Activated T-cell treated with anti-CD3 and anti-CD28 coated beads, Interleukin-2, amount 50 U/mL, for 4 hours (primary cell): ENCODE measurements around the gene UBIAD1. TPM values are rescaled to one million over a fixed set of nuclear protein-coding genes. Genes with fewer than 3 reads are reported as not detected.
"Not testable (repeated sequence)": the region's sequence is repeated elsewhere in the genome, so short reads cannot be mapped to it uniquely, and the experiment has no call there.

Experiments used
- ATAC-seq, 2 donors: fragments of 200-7000 bp; cut with Tn5 transposase; one replicate each; pipeline ENCODE4 v1.10.0; 2021
- DNase-seq: peaks from one replicate; pipeline ENCODE4 v3.0.0-alpha.2; 2020
- H3K27me3 Mint-ChIP-seq: one replicate; pipeline ENCODE4 v1.8.0; 2021; ENCODE audit warnings: low read depth, mixed read lengths
- H3K36me3 Mint-ChIP-seq: one replicate; pipeline ENCODE4 v1.8.0; 2022; ENCODE audit warnings: mixed read lengths; ENCODE audit not compliant: insufficient read depth
- H3K4me1 Mint-ChIP-seq: one replicate; pipeline ENCODE4 v1.8.0; 2021; ENCODE audit warnings: low read depth, mixed read lengths
- H3K4me3 Mint-ChIP-seq: one replicate; pipeline ENCODE4 v1.8.0; 2021; ENCODE audit warnings: mild to moderate bottlenecking, moderate library complexity, mixed read lengths
- H3K9me3 Mint-ChIP-seq: one replicate; pipeline ENCODE4 v1.8.0; 2021; ENCODE audit warnings: mixed read lengths
- total RNA-seq, 3 donors: library from RNA; stranded (reverse); gene quantifications; one replicate each; pipeline ENCODE4 v1.2.1, GENCODE V29; 2021

The UBIAD1 gene
- total RNA-seq, 3 donors from 2014 or later = 46.1 to 57.8 (median 47.4) TPM

GRCh38 chr1:11289064-11289463 is 16.1 kb downstream of the UBIAD1 start:
- H3K36me3 Mint-ChIP-seq = peaks cover 28% of the 10 kb centered on the region
- H3K4me1 Mint-ChIP-seq = peaks cover 64% of the 10 kb centered on the region
- no peaks in the 10 kb centered on the region for H3K9me3 Mint-ChIP-seq

GRCh38 chr1:11291049-11291448 is 18.1 kb downstream of the UBIAD1 start:
- H3K4me3 Mint-ChIP-seq = no peak overlapping the region
- peaks cover 28% of the 10 kb centered on the region for H3K36me3 Mint-ChIP-seq
- H3K27me3 Mint-ChIP-seq = no peaks in the 10 kb centered on the region
- ATAC-seq (no peak), DNase-seq (no peak)
- H3K9me3 Mint-ChIP-seq = no peaks in the 10 kb centered on the region
- peaks cover 60% of the 10 kb centered on the region for H3K4me1 Mint-ChIP-seq

More at GRCh38 chr1:11289064-11289463, 16.1 kb downstream of the UBIAD1 start:
- ATAC-seq = no peak
- H3K4me3 Mint-ChIP-seq = no peak overlapping the region
- no peaks in the 10 kb centered on the region for H3K27me3 Mint-ChIP-seq
- DNase-seq = no peak

- Mint-ChIP-seq H3K36me3 (peaks cover 21% of the 10 kb centered on the region), H3K4me1 (peaks cover 55% of the 10 kb centered on the region), H3K4me3 (no peak overlapping the region), H3K9me3 (no peaks in the 10 kb centered on the region), H3K27me3 (no peaks in the 10 kb centered on the region)
- DNase-seq = no peak
- no peak for ATAC-seq
Observed at GRCh38 chr1:11293856-11294255, 20.9 kb downstream of the UBIAD1 start.

GRCh38 chr1:11294951-11295350 is 22.0 kb downstream of the UBIAD1 start:
- peaks cover 56% of the 10 kb centered on the region for H3K4me1 Mint-ChIP-seq
- no peak for DNase-seq
- no peaks in the 10 kb centered on the region for H3K9me3 Mint-ChIP-seq
- H3K27me3 Mint-ChIP-seq = no peaks in the 10 kb centered on the region
- H3K4me3 Mint-ChIP-seq = peak overlapping the region; percentile 32
- peaks cover 16% of the 10 kb centered on the region for H3K36me3 Mint-ChIP-seq
- ATAC-seq = no peak

- ATAC-seq (no peak), DNase-seq (no peak)
- H3K27me3 Mint-ChIP-seq = no peaks in the 10 kb centered on the region
- peaks cover 16% of the 10 kb centered on the region for H3K36me3 Mint-ChIP-seq
- no peak overlapping the region for H3K4me3 Mint-ChIP-seq
- H3K4me1 Mint-ChIP-seq = peaks cover 48% of the 10 kb centered on the region
- H3K9me3 Mint-ChIP-seq = no peaks in the 10 kb centered on the region
Observed at GRCh38 chr1:11295905-11296304, 22.9 kb downstream of the UBIAD1 start.

GRCh38 chr1:11297774-11298173 is 24.8 kb downstream of the UBIAD1 start:
- H3K9me3 Mint-ChIP-seq, ATAC-seq, H3K4me3 Mint-ChIP-seq, H3K27me3 Mint-ChIP-seq, H3K36me3 Mint-ChIP-seq, DNase-seq: not testable (repeated sequence)
- peaks cover 31% of the 10 kb centered on the region for H3K4me1 Mint-ChIP-seq

- DNase-seq = no peak
- no peaks in the 10 kb centered on the region for H3K9me3 Mint-ChIP-seq
- no peak overlapping the region for H3K4me3 Mint-ChIP-seq
- peak in 1 of 2 donors; percentile 26 for ATAC-seq
- H3K36me3 Mint-ChIP-seq = peaks cover 9% of the 10 kb centered on the region
- no peaks in the 10 kb centered on the region for H3K27me3 Mint-ChIP-seq
- H3K4me1 Mint-ChIP-seq = peaks cover 27% of the 10 kb centered on the region
Observed at GRCh38 chr1:11298390-11299224, 25.6 kb downstream of the UBIAD1 start.

GRCh38 chr1:11299225-11299574 is 26.2 kb downstream of the UBIAD1 start:
- Mint-ChIP-seq H3K36me3 (peaks cover 7% of the 10 kb centered on the region), H3K27me3 (no peaks in the 10 kb centered on the region), H3K4me1 (peaks cover 24% of the 10 kb centered on the region), H3K4me3 (no peak overlapping the region), H3K9me3 (no peaks in the 10 kb centered on the region)
- ATAC-seq = peak; percentile 48 to 55
- no peak for DNase-seq

GRCh38 chr1:11301601-11302000 is 28.6 kb downstream of the UBIAD1 start:
- no peaks in the 10 kb centered on the region for H3K9me3 Mint-ChIP-seq
- peaks cover 8% of the 10 kb centered on the region for H3K4me1 Mint-ChIP-seq
- no peaks in the 10 kb centered on the region for H3K36me3 Mint-ChIP-seq
- no peak overlapping the region for H3K4me3 Mint-ChIP-seq
- ATAC-seq (no peak), DNase-seq (no peak)
- H3K27me3 Mint-ChIP-seq = no peaks in the 10 kb centered on the region

GRCh38 chr1:11302366-11302765 is 29.4 kb downstream of the UBIAD1 start:
- no peaks in the 10 kb centered on the region for H3K9me3 Mint-ChIP-seq
- DNase-seq (no peak), ATAC-seq (no peak)
- no peaks in the 10 kb centered on the region for H3K27me3 Mint-ChIP-seq
- H3K4me3 Mint-ChIP-seq = no peak overlapping the region
- peaks cover 6% of the 10 kb centered on the region for H3K4me1 Mint-ChIP-seq
- no peaks in the 10 kb centered on the region for H3K36me3 Mint-ChIP-seq

GRCh38 chr1:11305516-11305915 is 32.5 kb downstream of the UBIAD1 start:
- H3K9me3 Mint-ChIP-seq, H3K4me3 Mint-ChIP-seq, ATAC-seq, DNase-seq, H3K36me3 Mint-ChIP-seq, H3K27me3 Mint-ChIP-seq, H3K4me1 Mint-ChIP-seq: not testable (repeated sequence)

- DNase-seq (no peak), ATAC-seq (no peak)
- Mint-ChIP-seq H3K9me3 (no peaks in the 10 kb centered on the region), H3K4me1 (peaks cover 7% of the 10 kb centered on the region), H3K36me3 (no peaks in the 10 kb centered on the region), H3K27me3 (no peaks in the 10 kb centered on the region), H3K4me3 (no peak overlapping the region)
Observed at GRCh38 chr1:11307852-11308251, 34.9 kb downstream of the UBIAD1 start.

GRCh38 chr1:11308699-11309224 is 35.8 kb downstream of the UBIAD1 start:
- no peak for ATAC-seq
- Mint-ChIP-seq H3K36me3 (no peaks in the 10 kb centered on the region), H3K4me3 (no peak overlapping the region), H3K4me1 (peaks cover 7% of the 10 kb centered on the region), H3K27me3 (peaks cover under 1% of the 10 kb centered on the region), H3K9me3 (no peaks in the 10 kb centered on the region)
- no peak for DNase-seq

GRCh38 chr1:11309385-11309784 is 36.4 kb downstream of the UBIAD1 start:
- Mint-ChIP-seq H3K27me3 (peaks cover 3% of the 10 kb centered on the region), H3K9me3 (no peaks in the 10 kb centered on the region), H3K4me3 (no peak overlapping the region), H3K36me3 (no peaks in the 10 kb centered on the region), H3K4me1 (peaks cover 7% of the 10 kb centered on the region)
- ATAC-seq (no peak), DNase-seq (no peak)
